K562 (cell line): Measurements from ENCODE around the gene GEMIN4. TPM values are rescaled to one million over a fixed set of nuclear protein-coding genes. Genes with fewer than 3 reads are reported as not detected.
A peak's percentile ranks its signal among the peaks of the same experiment; 100 is the strongest.

Source experiments
- ARID3B ChIP-seq: fragments of 250-450 bp; sonication (Bioruptor Pico); IDR thresholded peaks from 2 replicates; pipeline ENCODE4 v1.4.0; 2020; ENCODE audit warnings: borderline replicate concordance
- FIP1L1 ChIP-seq: fragments of 200-400 bp; formaldehyde crosslinking; IDR thresholded peaks from 2 replicates; pipeline ENCODE4 v1.6.1; 2018; ENCODE audit warnings: mild to moderate bottlenecking, low read depth, low read length; ENCODE audit not compliant: poor library complexity, severe bottlenecking
- FOXK1 ChIP-seq: sonication (generic); formaldehyde crosslinking; IDR thresholded peaks from 2 replicates; pipeline ENCODE4 v1.8.0; 2022; ENCODE audit warnings: missing genetic modification reagents, mild to moderate bottlenecking, borderline replicate concordance
- HDAC1 ChIP-seq, 2 experiments: fragments of 450-650 bp; IDR thresholded peaks; 2 replicates each; pipeline ENCODE4 v1.6.1; 2016 to 2017; ENCODE audit warnings: inconsistent platforms in 1 of 2, mild to moderate bottlenecking in 1 of 2, moderate library complexity in 1 of 2
- KAT7 ChIP-seq: sonication (generic); formaldehyde crosslinking; IDR thresholded peaks from 2 replicates; pipeline ENCODE4 v1.8.0; 2022; ENCODE audit warnings: missing genetic modification reagents, mild to moderate bottlenecking, borderline replicate concordance
- MGA ChIP-seq: fragments of 450-650 bp; IDR thresholded peaks from 2 replicates; pipeline ENCODE4 v1.6.1; 2016; ENCODE audit warnings: mild to moderate bottlenecking, moderate library complexity
- MYC ChIP-seq, 2 experiments: fragments of 250-450 bp in 1 of 2; sonication (Bioruptor Pico) in 1 of 2; IDR thresholded peaks; 2 replicates each; pipeline versions ENCODE4 v1.5.1 to v1.6.1; 2012 to 2021; ENCODE audit warnings: low read depth in 2 of 2, borderline replicate concordance in 1 of 2, improper control_type of control experiment in 1 of 2, low read length in 1 of 2, mild to moderate bottlenecking in 1 of 2, moderate library complexity in 1 of 2
- SIN3A ChIP-seq, 2 experiments: fragments of 150-350 bp in 1 of 2; IDR thresholded peaks; 2 replicates each; pipeline ENCODE4 v1.6.1; 2011 to 2016; ENCODE audit warnings: borderline replicate concordance in 2 of 2, low read depth in 2 of 2, low read length in 2 of 2, mild to moderate bottlenecking in 2 of 2, moderate library complexity in 2 of 2; ENCODE audit not compliant: control insufficient read depth in 1 of 2
- ZNF184 ChIP-seq: sonication (generic); formaldehyde crosslinking; IDR thresholded peaks from 2 replicates; pipeline ENCODE4 v1.5.0; 2020; ENCODE audit warnings: missing genetic modification reagents
- ZNF232 ChIP-seq: sonication (generic); formaldehyde crosslinking; IDR thresholded peaks from 2 replicates; pipeline ENCODE4 v1.8.0; 2022; ENCODE audit warnings: mild to moderate bottlenecking, missing genetic modification reagents
- ZNF655 ChIP-seq: fragments of 250-450 bp; sonication (Bioruptor Pico); IDR thresholded peaks from 2 replicates; pipeline ENCODE4 v1.5.0; 2021
- polyA plus RNA-seq, 8 experiments: library from polyadenylated mRNA; depleted of rRNA in 4 of 8; stranded (reverse) in 5 of 8; unstranded in 3 of 8; fragments of >200 nt; fragmentation: Nextera tagmentation in 2 of 8; fragmentation: Illumina TruSeq in 1 of 8; extraction: Ambion mirVana in 2 of 8; extraction: Trizol in 1 of 8; gene quantifications; 2 replicates each; pipeline versions ENCODE4 v1.2.1 to v1.2.3, GENCODE V29; 2011 to 2014; ENCODE audit warnings: inconsistent platforms in 1 of 8, missing spikeins in 1 of 8
- total RNA-seq, 7 experiments: library from RNA; depleted of rRNA in 6 of 7; stranded (reverse); fragments of >200 nt in 6 of 7; fragmentation: Illumina TruSeq in 2 of 7; extraction: Trizol in 2 of 7; gene quantifications; 2 replicates each; pipeline versions ENCODE4 v1.2.1 to v1.2.3, GENCODE V29; 2011 to 2021; ENCODE audit warnings: low replicate concordance in 1 of 7

GEMIN4 gene
- total and polyA plus RNA-seq, 9 of the 15 experiments (the other 6 are each of a cell fraction or from before 2014, with no cell fraction given), result 1.8 to 42.5 (median 10.8) TPM

- TF ChIP-seq MGA (peak; percentile 74), FIP1L1 (peak; percentile 19), FOXK1 (CRISPR knock-in tag) (no peak), KAT7 (CRISPR knock-in tag) (peak; percentile 64), ZNF232 (CRISPR knock-in tag) (0 out of 2 replicates have a peak, but pooled peaks have one; percentile 17), HDAC1 (IDR thresholded peaks at IDR 0.05) (0 out of 4 replicates have a peak, but pooled peaks of 1 of the 2 experiments have one; percentile 29), SIN3A (IDR thresholded peaks at IDR 0.05; ENCODE audit: borderline replicate concordance in 2 of 2, control insufficient read depth in 1 of 2, low read depth in 2 of 2, low read length in 2 of 2) (0 out of 4 replicates have a peak, but pooled peaks of 1 of the 2 experiments have one; percentile 57), ZNF655 (CRISPR knock-in tag) (no peak), ARID3B (CRISPR knock-in tag) (no peak), ZNF184 (CRISPR knock-in tag) (no peak), MYC (IDR thresholded peaks at IDR 0.05; ENCODE audit: low read depth, low read length) (peak; percentile 51), MYC (CRISPR knock-in tag; IDR thresholded peaks at IDR 0.05; ENCODE audit: borderline replicate concordance, low read depth) (peak; percentile 60; the same call in 1 of the 2 replicates)
These were observed 629 bp downstream of the GEMIN4 start (continued) for GRCh38 chr17:751269-752001.
